ENCODE measurements around the gene DEFB124. TPM values are rescaled to one million over a fixed set of nuclear protein-coding genes. Genes with fewer than 3 reads are reported as not detected.

The DEFB124 gene
- total and polyA plus RNA-seq, 2 of the 8 experiments (the other 6 are each of a cell fraction or from before 2014, with no cell fraction given), result not detected

DNA sequence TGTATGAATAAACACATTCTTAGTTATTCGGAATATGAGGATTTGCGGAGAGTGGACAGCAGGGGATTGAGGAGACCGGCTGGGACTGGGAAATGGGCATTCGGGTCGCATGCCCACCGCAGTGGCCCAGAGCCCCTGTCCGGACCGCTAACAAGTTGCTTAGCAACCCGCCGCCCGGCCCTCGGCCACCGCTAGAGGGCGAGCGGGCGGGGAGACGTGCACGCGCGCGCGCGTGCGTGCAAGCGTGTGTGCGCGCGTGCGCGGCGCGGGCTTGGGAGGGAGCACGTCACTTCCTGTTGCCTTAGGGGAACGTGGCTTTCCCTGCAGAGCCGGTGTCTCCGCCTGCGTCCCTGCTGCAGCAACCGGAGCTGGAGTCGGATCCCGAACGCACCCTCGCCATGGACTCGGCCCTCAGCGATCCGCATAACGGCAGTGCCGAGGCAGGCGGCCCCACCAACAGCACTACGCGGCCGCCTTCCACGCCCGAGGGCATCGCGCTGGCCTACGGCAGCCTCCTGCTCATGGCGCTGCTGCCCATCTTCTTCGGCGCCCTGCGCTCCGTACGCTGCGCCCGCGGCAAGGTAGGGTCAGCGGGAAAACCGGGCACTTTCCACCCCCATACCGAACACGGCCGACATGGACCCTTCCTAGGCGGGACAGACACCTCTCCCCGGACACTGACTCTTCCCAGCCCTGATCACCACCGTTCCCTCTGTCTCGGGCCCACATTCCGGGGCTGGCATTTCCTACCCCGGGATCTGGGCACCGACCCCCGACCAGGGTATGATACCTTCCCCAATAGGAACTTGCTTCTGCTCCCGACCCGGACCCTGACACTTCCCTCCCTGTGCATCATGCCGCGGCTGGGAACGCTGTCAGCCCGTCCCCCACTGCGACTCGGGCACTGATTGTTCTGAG, 39.5 kb upstream of the DEFB124 start, which contains the start of gene HM13 (continued):
- TF ChIP-seq ATF2 (IDR thresholded peaks at IDR 0.05; ENCODE audit: low read length), result no peak
- TF ChIP-seq TBP (IDR thresholded peaks at IDR 0.05; ENCODE audit: low read depth, low read length), result peak; percentile 89
- TF ChIP-seq E2F6 (IDR thresholded peaks at IDR 0.05), result no peak; the same call in 1 of the 2 replicates
- no peak for TF ChIP-seq BACH1 (IDR thresholded peaks at IDR 0.05; ENCODE audit: low read length)
- TF ChIP-seq RBBP5 (IDR thresholded peaks at IDR 0.05; ENCODE audit: borderline replicate concordance, low read depth, low read length), result peak; percentile 98
- peak; percentile 98 for TF ChIP-seq ASH2L (IDR thresholded peaks at IDR 0.05; ENCODE audit: low read length)
- no peak for TF ChIP-seq SIRT6 (IDR thresholded peaks at IDR 0.05; ENCODE audit: low read length)
- TF ChIP-seq NRF1 (IDR thresholded peaks at IDR 0.05; ENCODE audit: low read depth, low read length), result peak; percentile 63
- TF ChIP-seq USF2 (IDR thresholded peaks at IDR 0.05; ENCODE audit: low read length), result peak; percentile 37; the same call in 1 of the 2 replicates
- peak; percentile 99 for TF ChIP-seq POLR2AphosphoS5 (IDR thresholded peaks at IDR 0.05; ENCODE audit: low read depth, low read length)
- TF ChIP-seq EP300 (IDR thresholded peaks at IDR 0.05; ENCODE audit: borderline replicate concordance in 1 of 2, low read depth in 2 of 2, low read length in 2 of 2), result peak; percentile 23 to 71; a peak in 1 of 3 replicates
- no peak for TF ChIP-seq ZNF274 (IDR thresholded peaks at IDR 0.05; ENCODE audit: borderline replicate concordance, extremely low read depth, low read length)
- TF ChIP-seq HDAC2 (IDR thresholded peaks at IDR 0.05; ENCODE audit: borderline replicate concordance in 1 of 2, low read depth in 2 of 2, low read length in 2 of 2), result peak in 1 of 2 experiments; percentile 89; a peak in 1 of 4 replicates
- peak; percentile 87 for TF ChIP-seq TAF7 (optimal IDR thresholded peaks at IDR 0.05; ENCODE audit: borderline replicate concordance, low read depth, low read length)
- no peak for TF ChIP-seq EZH2 (IDR thresholded peaks at IDR 0.05; ENCODE audit: low read depth, low read length, severe bottlenecking)
- TF ChIP-seq POU5F1 (IDR thresholded peaks at IDR 0.05; ENCODE audit: low read depth, low read length), result no peak
- peak; percentile 80 for TF ChIP-seq JUND (IDR thresholded peaks at IDR 0.05; ENCODE audit: low read length)
- no peak for TF ChIP-seq JUN (IDR thresholded peaks at IDR 0.05; ENCODE audit: low read depth, low read length)
- TF ChIP-seq FOSL1 (IDR thresholded peaks at IDR 0.05; ENCODE audit: insufficient read depth, low read depth, low read length), result peak; percentile 77; the same call in 1 of the 2 replicates
